HG03442 (cell line): ENCODE data around the gene PDZD2.

ENCODE experiments used
- ATAC-seq: cut with Tn5 transposase; IDR thresholded peaks from one replicate; pipeline ENCODE4 v1.9.1; 2021; ENCODE audit warnings: mild to moderate bottlenecking, moderate library complexity; ENCODE audit not compliant: unreplicated experiment

PDZD2 gene

GRCh38 chr5:31811210-31811609, 172.3 kb downstream of the PDZD2 start:
- no peak for ATAC-seq

- ATAC-seq, result no peak
These were observed 176.4 kb downstream of the PDZD2 start for GRCh38 chr5:31815376-31815775.

GRCh38 chr5:31819926-31820516, 181.1 kb downstream of the PDZD2 start:
- no peak for ATAC-seq

GRCh38 chr5:31823472-31823871, 184.5 kb downstream of the PDZD2 start:
- ATAC-seq, result no peak

GRCh38 chr5:31824869-31825517, 186.1 kb downstream of the PDZD2 start:
- no peak for ATAC-seq

- ATAC-seq, result no peak
These were observed 186.7 kb downstream of the PDZD2 start for GRCh38 chr5:31825518-31826068.

GRCh38 chr5:31827867-31828266, 188.9 kb downstream of the PDZD2 start:
- ATAC-seq, result no peak

GRCh38 chr5:31832966-31833365, 194.0 kb downstream of the PDZD2 start:
- ATAC-seq, result no peak

GRCh38 chr5:31833710-31834109, 194.8 kb downstream of the PDZD2 start:
- no peak for ATAC-seq

- no peak for ATAC-seq
These were observed 205.9 kb downstream of the PDZD2 start for GRCh38 chr5:31844622-31845345.

GRCh38 chr5:31845361-31845760, 206.4 kb downstream of the PDZD2 start:
- no peak for ATAC-seq

- ATAC-seq, result no peak
These were observed 208.0 kb downstream of the PDZD2 start for GRCh38 chr5:31846934-31847333.

GRCh38 chr5:31847354-31847753, 208.4 kb downstream of the PDZD2 start:
- ATAC-seq, result no peak

GRCh38 chr5:31850981-31851689, 212.2 kb downstream of the PDZD2 start:
- ATAC-seq, result no peak

GRCh38 chr5:31853398-31854135, 214.6 kb downstream of the PDZD2 start:
- no peak for ATAC-seq

- ATAC-seq, result no peak
These were observed 215.5 kb downstream of the PDZD2 start for GRCh38 chr5:31854181-31855133.

GRCh38 chr5:31855134-31856040, 216.5 kb downstream of the PDZD2 start:
- no peak for ATAC-seq

GRCh38 chr5:31859096-31859495, 220.2 kb downstream of the PDZD2 start:
- ATAC-seq, result no peak
